Peyer's patch (tissue), 4 donors: ENCODE results near the gene CPPED1. TPM values are rescaled to one million over a fixed set of nuclear protein-coding genes. Genes with fewer than 3 reads are reported as not detected.

Experiments used
- DNase-seq, 3 donors: peaks; one replicate each; pipeline ENCODE4 v3.0.0-alpha.2; 2017 to 2019
- H3K27ac ChIP-seq, 4 donors: fragments of 200-600 bp; sonication (generic); one replicate each; pipeline ENCODE4 v1.5.1; 2016 to 2019
- H3K27me3 ChIP-seq, 2 donors: fragments of 200-600 bp; sonication (generic); one replicate each; pipeline ENCODE4 v1.5.1; 2019
- H3K36me3 ChIP-seq, 3 donors: fragments of 200-600 bp; sonication (generic); one replicate each; pipeline ENCODE4 v1.5.1; 2016 to 2019
- H3K4me1 ChIP-seq, 4 donors: fragments of 200-600 bp; sonication (generic); one replicate each; pipeline ENCODE4 v1.5.1; 2016 to 2019
- H3K4me3 ChIP-seq, 4 donors: fragments of 200-600 bp; sonication (generic); 1 replicate in 3 of 4; 2 replicates in 1 of 4; pipeline ENCODE4 v1.5.1; 2016 to 2019; ENCODE audit warnings: mild to moderate bottlenecking in 1 of 4
- H3K9me3 ChIP-seq, 4 donors: fragments of 200-600 bp; sonication (generic); one replicate each; pipeline ENCODE4 v1.5.1; 2016 to 2019; ENCODE audit warnings: mild to moderate bottlenecking in 1 of 4
- CTCF ChIP-seq, 6 experiments: fragments of 450-650 bp in 4 of 6; fragments of 200-600 bp in 2 of 6; sonication (generic) in 1 of 6; IDR thresholded peaks; one replicate each; pipeline ENCODE4 v1.5.1; 2017 to 2019; ENCODE audit warnings: antibody characterized with exemption in 6 of 6, mild to moderate bottlenecking in 3 of 6, moderate library complexity in 1 of 6
- POLR2A ChIP-seq, 2 donors: fragments of 450-650 bp; IDR thresholded peaks; one replicate each; pipeline ENCODE4 v1.5.1; 2017; ENCODE audit warnings: antibody characterized with exemption in 2 of 2, mild to moderate bottlenecking in 2 of 2, moderate library complexity in 2 of 2
- total RNA-seq, 4 donors: library from RNA; depleted of rRNA; stranded (reverse); fragments of >200 nt; gene quantifications; one replicate each; pipeline ENCODE4 v1.1.0, GENCODE V29; 2016

The CPPED1 gene
- total RNA-seq, 4 donors from 2014 or later, result 26.7 to 47.9 (median 36.3) TPM

DNA sequence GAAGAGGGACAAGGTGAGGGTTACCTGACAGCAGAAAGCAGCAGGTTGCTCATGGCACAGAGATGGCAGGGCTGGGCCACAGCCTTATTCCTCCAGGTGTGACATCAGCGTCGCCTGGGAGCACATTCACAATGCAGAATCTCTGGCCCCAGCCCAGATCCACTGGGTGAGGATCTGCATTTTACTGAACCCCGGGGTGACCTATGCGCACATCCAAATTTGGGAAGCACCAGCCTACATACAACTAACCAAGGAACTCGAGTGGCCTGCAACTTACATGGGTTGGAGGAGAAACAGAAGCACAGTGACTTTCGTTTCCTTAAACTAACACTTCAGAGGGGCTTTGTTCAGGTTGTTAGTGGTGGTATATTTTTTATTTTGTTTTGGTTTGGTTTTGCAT lies 17.6 kb downstream of the CPPED1 start:
- Histone ChIP-seq H3K27me3 (no peaks in the 10 kb centered on the region), H3K4me3 (no peak overlapping the region), H3K36me3 (peaks cover 0 to 5% (median 0%) of the 10 kb centered on the region in 3 donors), H3K4me1 (no peaks in the 10 kb centered on the region), H3K27ac (no peak overlapping the region), H3K9me3 (peaks cover 0 to 5% (median 0%) of the 10 kb centered on the region in 4 donors)
- DNase-seq, result no peak
- no peak for TF ChIP-seq CTCF (IDR thresholded peaks at IDR 0.05)
- TF ChIP-seq POLR2A (IDR thresholded peaks at IDR 0.05), result no peak

- no peak for TF ChIP-seq POLR2A (IDR thresholded peaks at IDR 0.05)
- no peak for TF ChIP-seq CTCF (IDR thresholded peaks at IDR 0.05)
- no peak overlapping the region for H3K4me3 ChIP-seq
- H3K27me3 ChIP-seq, result no peaks in the 10 kb centered on the region
- H3K9me3 ChIP-seq, result peaks cover 0 to 5% (median 0%) of the 10 kb centered on the region in 4 donors
- H3K4me1 ChIP-seq, result no peaks in the 10 kb centered on the region
- peaks cover 0 to 25% (median 0%) of the 10 kb centered on the region in 3 donors for H3K36me3 ChIP-seq
- H3K27ac ChIP-seq, result no peak overlapping the region
- no peak for DNase-seq
Measured at GRCh38 chr16:12784076-12784475, 19.6 kb downstream of the CPPED1 start.

DNA sequence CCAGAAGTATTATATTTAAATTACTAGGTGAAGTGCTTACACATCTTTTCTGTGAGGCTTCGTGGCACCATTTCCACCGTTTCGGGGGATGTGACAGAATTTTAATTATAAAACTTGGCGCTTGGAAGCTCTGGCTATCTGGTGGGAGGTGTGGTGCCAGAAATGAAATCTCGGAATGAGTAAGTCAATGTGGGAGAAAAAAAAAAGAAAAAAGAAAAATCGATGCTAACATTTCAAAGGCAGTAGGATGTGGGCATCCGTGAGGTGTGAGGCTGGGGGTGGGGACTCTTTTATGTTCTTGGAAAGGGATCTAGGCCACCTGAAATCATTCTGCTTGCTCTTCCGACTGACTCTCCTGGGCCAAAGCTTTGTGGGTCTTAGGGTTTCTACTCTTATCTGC lies 21.9 kb downstream of the CPPED1 start:
- no peaks in the 10 kb centered on the region for H3K27me3 ChIP-seq
- no peak overlapping the region for H3K27ac ChIP-seq
- DNase-seq, result no peak
- no peaks in the 10 kb centered on the region for H3K4me1 ChIP-seq
- peaks cover 0 to 5% (median 0%) of the 10 kb centered on the region in 4 donors for H3K9me3 ChIP-seq
- no peak overlapping the region for H3K4me3 ChIP-seq
- TF ChIP-seq CTCF (IDR thresholded peaks at IDR 0.05), result no peak
- no peak for TF ChIP-seq POLR2A (IDR thresholded peaks at IDR 0.05)
- peaks cover 0 to 28% (median 0%) of the 10 kb centered on the region in 3 donors for H3K36me3 ChIP-seq

GRCh38 chr16:12780467-12780866 lies 23.2 kb downstream of the CPPED1 start:
- TF ChIP-seq CTCF (IDR thresholded peaks at IDR 0.05) (no peak), POLR2A (IDR thresholded peaks at IDR 0.05) (no peak)
- no peaks in the 10 kb centered on the region for H3K4me1 ChIP-seq
- no peaks in the 10 kb centered on the region for H3K27me3 ChIP-seq
- no peak for DNase-seq
- no peak overlapping the region for H3K27ac ChIP-seq
- peaks cover 0 to 28% (median 0%) of the 10 kb centered on the region in 3 donors for H3K36me3 ChIP-seq
- H3K9me3 ChIP-seq, result peaks cover 0 to 5% (median 0%) of the 10 kb centered on the region in 4 donors
- no peak overlapping the region for H3K4me3 ChIP-seq

DNA sequence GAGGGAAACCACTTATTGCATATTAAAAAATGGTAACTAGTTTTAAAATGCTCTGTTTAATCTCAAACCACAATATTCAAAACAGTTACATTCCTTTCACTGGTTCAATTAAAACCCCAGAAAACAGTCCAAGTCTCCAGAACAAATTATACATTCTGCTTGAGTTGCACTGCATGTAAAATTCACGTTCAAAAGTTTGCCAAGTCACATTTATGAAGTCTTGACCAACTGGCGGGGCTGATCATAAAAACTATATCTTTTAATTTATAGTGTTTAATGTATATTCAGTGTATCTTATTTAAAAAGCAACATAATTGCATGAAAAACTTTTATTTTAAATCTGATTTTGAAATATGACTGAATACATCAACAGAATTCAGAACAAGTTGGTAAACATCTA lies 25.0 kb downstream of the CPPED1 start:
- DNase-seq, result no peak
- H3K27ac ChIP-seq, result no peak overlapping the region
- H3K36me3 ChIP-seq, result peaks cover 0 to 28% (median 0%) of the 10 kb centered on the region in 3 donors
- H3K27me3 ChIP-seq, result no peaks in the 10 kb centered on the region
- no peak for TF ChIP-seq POLR2A (IDR thresholded peaks at IDR 0.05)
- no peak for TF ChIP-seq CTCF (IDR thresholded peaks at IDR 0.05)
- no peak overlapping the region for H3K4me3 ChIP-seq
- H3K4me1 ChIP-seq, result no peaks in the 10 kb centered on the region
- H3K9me3 ChIP-seq, result peaks cover 0 to 1% (median 0%) of the 10 kb centered on the region in 4 donors
